K562 (cell line): ENCODE measurements around the gene DOCK3.

Experiments used
- BCLAF1 ChIP-seq, 2 experiments: fragments of 450-650 bp in 1 of 2; IDR thresholded peaks; 2 replicates each; pipeline ENCODE4 v1.6.1; 2011 to 2017; ENCODE audit warnings: low read depth in 2 of 2, antibody characterized with exemption in 1 of 2, borderline replicate concordance in 1 of 2, low read length in 1 of 2, mild to moderate bottlenecking in 1 of 2, mixed read lengths in 1 of 2; ENCODE audit not compliant: control insufficient read depth in 1 of 2
- BRD4 ChIP-seq: fragments of 200-600 bp; sonication (generic); IDR thresholded peaks from 2 replicates; pipeline ENCODE4 v1.6.1; 2017; ENCODE audit warnings: inconsistent platforms
- CTCF ChIP-seq, 3 experiments: IDR thresholded peaks in 2 of 3; conservative IDR thresholded peaks in 1 of 3; 2 replicates each; pipeline ENCODE4 v1.5.1; 2011 to 2012; ENCODE audit warnings: low read length in 3 of 3, mild to moderate bottlenecking in 3 of 3, control low read depth in 2 of 3, improper control_type of control experiment in 1 of 3, inconsistent platforms in 1 of 3, low read depth in 1 of 3, mixed read lengths in 1 of 3, moderate library complexity in 1 of 3; ENCODE audit not compliant: insufficient read depth in 2 of 3
- EZH2 ChIP-seq: IDR thresholded peaks from 2 replicates; pipeline ENCODE4 v1.6.1; 2012; ENCODE audit warnings: low read depth, mild to moderate bottlenecking, inconsistent platforms, low read length, borderline replicate concordance
- HDAC6 ChIP-seq: IDR thresholded peaks from 2 replicates; pipeline ENCODE4 v1.6.1; 2012; ENCODE audit warnings: low read depth, mild to moderate bottlenecking, control low read depth, inconsistent platforms, low read length, moderate library complexity
- KLF1 ChIP-seq: fragments of 450-650 bp; IDR thresholded peaks from 2 replicates; pipeline ENCODE4 v1.6.1; 2016; ENCODE audit warnings: missing genetic modification characterization, missing compliant biosample characterization
- NFIC ChIP-seq: fragments of 450-650 bp; IDR thresholded peaks from 2 replicates; pipeline ENCODE4 v1.6.1; 2017; ENCODE audit warnings: mild to moderate bottlenecking, inconsistent platforms
- PATZ1 ChIP-seq: fragments of 250-450 bp; sonication (Bioruptor Pico); IDR thresholded peaks from 2 replicates; pipeline ENCODE4 v1.5.0; 2020; ENCODE audit warnings: mild to moderate bottlenecking, borderline replicate concordance
- POLR2A ChIP-seq: fragments of 450-650 bp; conservative IDR thresholded peaks from 2 replicates; pipeline ENCODE4 v1.6.1; 2016
- ZBTB1 ChIP-seq: sonication (generic); formaldehyde crosslinking; IDR thresholded peaks from 2 replicates; pipeline ENCODE4 v1.8.1; 2023; ENCODE audit warnings: missing genetic modification reagents, low read depth, mild to moderate bottlenecking, borderline replicate concordance
- ZNF140 ChIP-seq: fragments of 250-450 bp; sonication (Bioruptor Pico); IDR thresholded peaks from 2 replicates; pipeline ENCODE4 v1.8.0; 2021; ENCODE audit warnings: moderate library complexity, mild to moderate bottlenecking, inconsistent platforms
- ZNF3 ChIP-seq: fragments of 250-450 bp; sonication (Bioruptor Pico); IDR thresholded peaks from 2 replicates; pipeline ENCODE4 v1.5.0; 2021; ENCODE audit warnings: mild to moderate bottlenecking, moderate library complexity
- ZNF583 ChIP-seq: fragments of 250-450 bp; sonication (Bioruptor Pico); IDR thresholded peaks from 2 replicates; pipeline ENCODE4 v1.4.0; 2020

GRCh38 chr3:50658831-50659230, 15.9 kb upstream of the DOCK3 start:
- TF ChIP-seq POLR2A, result no peak
- TF ChIP-seq CTCF (IDR thresholded peaks at IDR 0.05 in 2 of 3, conservative IDR thresholded peaks at IDR 0.05 in 1 of 3; ENCODE audit: insufficient read depth in 2 of 3, low read depth in 1 of 3, low read length in 3 of 3), result no peak
- TF ChIP-seq ZNF3, result no peak
- no peak for TF ChIP-seq PATZ1 (CRISPR knock-in tag)
- no peak for TF ChIP-seq NFIC
- TF ChIP-seq EZH2, result no peak
- no peak for TF ChIP-seq ZNF140
- TF ChIP-seq BRD4, result no peak
- TF ChIP-seq HDAC6, result no peak
- no peak for TF ChIP-seq BCLAF1 (IDR thresholded peaks at IDR 0.05; ENCODE audit: borderline replicate concordance in 1 of 2, control insufficient read depth in 1 of 2, low read depth in 2 of 2, low read length in 1 of 2)
- TF ChIP-seq ZBTB1 (CRISPR knock-in tag), result no peak
- no peak for TF ChIP-seq KLF1 (tag)
- no peak for TF ChIP-seq ZNF583 (CRISPR knock-in tag)
